ENCODE results near the gene MAP3K5.

Gene MAP3K5

DNA sequence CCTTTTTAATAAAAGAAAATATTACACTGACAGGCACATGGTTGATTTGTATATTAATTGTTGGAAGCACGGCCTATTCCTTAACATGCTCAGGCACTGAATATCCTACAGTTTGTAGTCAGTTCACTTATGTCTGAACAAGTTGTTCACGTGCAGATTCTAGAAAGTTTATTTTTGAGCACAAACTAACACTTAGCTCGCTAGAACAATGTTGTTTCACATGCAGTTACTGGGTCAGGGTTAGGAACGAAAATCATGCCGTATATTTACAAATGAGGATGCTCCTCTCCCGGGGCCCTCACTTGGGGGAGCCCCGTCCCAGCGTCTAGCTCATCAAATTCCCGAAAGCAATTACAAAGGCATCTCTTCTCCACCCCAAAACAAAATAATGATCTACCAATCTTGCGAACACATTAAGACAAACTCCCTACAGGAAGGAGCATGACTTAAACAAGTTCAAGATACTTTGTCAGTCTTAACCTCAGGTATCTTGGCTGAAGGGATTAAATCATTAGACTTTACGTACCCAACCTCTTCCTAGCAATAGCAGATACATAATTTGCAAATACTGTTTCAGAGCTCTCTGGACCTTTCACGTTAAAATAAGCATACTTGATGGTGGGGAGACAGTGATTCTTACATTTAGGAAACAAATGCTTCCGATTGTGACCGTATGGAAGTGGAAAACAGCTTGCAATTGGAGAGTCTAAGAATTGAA lies 243.5 kb downstream of the MAP3K5 start:
- Histone ChIP-seq H3K36me3 (ENCODE audit: insufficient read depth, low read length) (no peaks in the 10 kb centered on the region), H3K9me3 (ENCODE audit: control insufficient read depth, insufficient read depth, low read length) (no peaks in the 10 kb centered on the region), H3K4me1 (ENCODE audit: insufficient read depth, low read length) (no peaks in the 10 kb centered on the region; the same call in 1 of the 2 replicates), H3K9ac (ENCODE audit: low read depth, low read length) (peak overlapping the region; percentile 64)

DNA sequence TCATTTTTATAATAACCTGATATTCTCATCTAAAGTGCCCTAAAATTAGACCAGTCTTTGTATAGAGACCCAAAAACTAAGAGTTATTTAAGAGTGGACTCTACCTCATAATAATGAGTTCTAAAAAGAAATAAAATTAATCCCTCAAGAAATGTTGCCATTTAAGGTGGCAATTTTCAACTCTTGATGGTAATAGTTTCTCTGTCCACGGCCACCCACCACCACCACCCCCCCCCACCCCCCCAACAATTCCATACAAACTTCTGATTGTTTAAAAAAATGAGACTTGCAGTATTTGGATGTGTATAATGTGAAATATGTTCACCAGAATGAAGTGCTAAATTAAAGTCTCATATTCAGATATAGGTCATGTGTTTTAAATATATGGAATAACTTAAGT lies 244.4 kb downstream of the MAP3K5 start:
- Histone ChIP-seq H3K36me3 (ENCODE audit: insufficient read depth, low read length) (no peaks in the 10 kb centered on the region), H3K9ac (ENCODE audit: low read depth, low read length) (no peak overlapping the region), H3K4me1 (ENCODE audit: insufficient read depth, low read length) (no peaks in the 10 kb centered on the region; the same call in 1 of the 2 replicates), H3K9me3 (ENCODE audit: control insufficient read depth, insufficient read depth, low read length) (no peaks in the 10 kb centered on the region)

DNA sequence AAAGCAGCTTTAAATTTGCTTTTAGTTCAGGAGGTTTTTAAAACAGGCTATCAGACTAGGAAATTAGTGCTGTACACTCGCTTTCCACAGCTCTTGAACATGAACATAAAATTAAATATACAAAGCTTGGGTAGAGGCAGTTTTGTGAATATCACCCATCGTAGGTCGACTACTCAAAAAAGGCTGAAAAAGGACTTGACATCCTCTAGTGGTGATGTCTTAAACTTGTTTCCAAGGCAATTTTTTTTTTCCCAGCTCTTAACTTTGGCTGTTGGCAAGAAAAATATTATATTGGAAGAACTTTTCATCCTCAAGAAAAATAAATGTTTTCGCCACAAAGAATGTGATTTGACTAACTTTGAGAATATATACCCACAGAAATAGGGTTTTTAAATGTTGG lies 244.9 kb downstream of the MAP3K5 start:
- no peaks in the 10 kb centered on the region; the same call in 1 of the 2 replicates for H3K4me1 ChIP-seq (ENCODE audit: insufficient read depth, low read length)
- no peak overlapping the region for H3K9ac ChIP-seq (ENCODE audit: low read depth, low read length)
- H3K36me3 ChIP-seq (ENCODE audit: insufficient read depth, low read length), result no peaks in the 10 kb centered on the region
- H3K9me3 ChIP-seq (ENCODE audit: control insufficient read depth, insufficient read depth, low read length), result no peaks in the 10 kb centered on the region

DNA sequence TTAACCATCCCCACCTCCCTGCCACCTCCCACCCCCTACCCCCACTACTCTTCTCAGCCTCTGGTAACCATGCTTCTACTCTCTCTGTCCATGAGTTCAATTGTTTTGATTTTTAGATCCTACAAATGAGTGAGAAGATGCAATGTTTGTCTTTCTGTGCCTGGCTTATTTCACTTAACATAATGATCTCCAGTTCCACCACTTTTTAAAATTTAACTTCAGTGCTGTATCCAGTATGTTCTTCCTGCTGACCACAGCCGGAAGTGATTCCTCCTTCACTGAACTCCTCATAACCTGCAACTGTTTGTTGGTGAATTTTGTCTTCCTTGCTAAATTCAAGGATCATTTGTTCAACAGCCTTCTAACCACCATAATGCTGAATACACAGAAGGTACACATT lies 245.9 kb downstream of the MAP3K5 start:
- Histone ChIP-seq H3K9ac (ENCODE audit: low read depth, low read length) (no peak overlapping the region), H3K36me3 (ENCODE audit: insufficient read depth, low read length) (no peaks in the 10 kb centered on the region), H3K4me1 (ENCODE audit: insufficient read depth, low read length) (no peaks in the 10 kb centered on the region; the same call in 1 of the 2 replicates)

DNA sequence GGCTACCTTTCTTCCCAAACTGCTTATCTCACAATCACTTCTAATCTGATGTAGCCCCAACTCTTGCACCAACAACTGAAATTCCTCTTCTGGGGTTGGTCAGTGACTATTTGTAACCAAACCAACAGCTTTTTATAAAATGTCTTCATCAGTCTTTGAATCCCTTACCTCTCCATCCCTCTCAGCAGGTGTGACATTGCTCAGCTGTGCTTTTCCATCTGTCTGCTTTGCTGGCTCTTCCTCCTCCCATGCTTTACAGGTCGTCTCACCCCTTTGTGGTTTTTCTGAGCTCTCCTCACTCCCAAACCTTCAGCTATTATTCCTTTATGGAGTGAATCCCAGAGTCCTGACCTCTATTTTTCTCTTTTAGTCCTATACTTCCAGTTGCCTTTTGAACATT lies 248.0 kb downstream of the MAP3K5 start:
- Histone ChIP-seq H3K36me3 (ENCODE audit: insufficient read depth, low read length) (no peaks in the 10 kb centered on the region), H3K9ac (ENCODE audit: low read depth, low read length) (no peak overlapping the region), H3K9me3 (ENCODE audit: control insufficient read depth, insufficient read depth, low read length) (no peaks in the 10 kb centered on the region), H3K4me1 (ENCODE audit: insufficient read depth, low read length) (no peaks in the 10 kb centered on the region; the same call in 1 of the 2 replicates)

More for the DNA sequence above, 245.9 kb downstream of the MAP3K5 start:
- H3K9me3 ChIP-seq (ENCODE audit: control insufficient read depth, insufficient read depth, low read length), result no peaks in the 10 kb centered on the region

DNA sequence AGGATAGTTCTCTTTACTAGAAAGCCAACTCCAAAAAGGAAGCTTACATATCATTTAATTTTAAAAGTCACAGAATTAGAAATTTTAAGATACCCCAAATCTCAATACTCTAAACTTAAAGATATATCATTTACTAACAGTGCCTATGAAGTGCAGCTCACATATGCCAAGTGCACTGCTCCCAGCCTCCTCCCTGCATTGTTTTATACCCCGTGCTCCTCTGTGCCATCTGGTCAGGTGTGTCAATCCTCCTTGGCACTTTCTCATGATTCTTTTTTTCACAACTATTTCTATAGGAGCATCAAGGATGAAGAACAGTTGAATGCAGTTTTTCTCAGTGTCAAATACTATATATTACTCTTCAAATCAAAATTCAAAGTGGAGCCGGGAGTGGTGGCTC lies 250.9 kb downstream of the MAP3K5 start:
- H3K36me3 ChIP-seq (ENCODE audit: insufficient read depth, low read length), result no peaks in the 10 kb centered on the region
- peaks cover 6% of the 10 kb centered on the region for H3K4me1 ChIP-seq (ENCODE audit: insufficient read depth, low read length)
- H3K9me3 ChIP-seq (ENCODE audit: control insufficient read depth, insufficient read depth, low read length), result no peaks in the 10 kb centered on the region
- H3K9ac ChIP-seq (ENCODE audit: low read depth, low read length), result no peak overlapping the region

DNA sequence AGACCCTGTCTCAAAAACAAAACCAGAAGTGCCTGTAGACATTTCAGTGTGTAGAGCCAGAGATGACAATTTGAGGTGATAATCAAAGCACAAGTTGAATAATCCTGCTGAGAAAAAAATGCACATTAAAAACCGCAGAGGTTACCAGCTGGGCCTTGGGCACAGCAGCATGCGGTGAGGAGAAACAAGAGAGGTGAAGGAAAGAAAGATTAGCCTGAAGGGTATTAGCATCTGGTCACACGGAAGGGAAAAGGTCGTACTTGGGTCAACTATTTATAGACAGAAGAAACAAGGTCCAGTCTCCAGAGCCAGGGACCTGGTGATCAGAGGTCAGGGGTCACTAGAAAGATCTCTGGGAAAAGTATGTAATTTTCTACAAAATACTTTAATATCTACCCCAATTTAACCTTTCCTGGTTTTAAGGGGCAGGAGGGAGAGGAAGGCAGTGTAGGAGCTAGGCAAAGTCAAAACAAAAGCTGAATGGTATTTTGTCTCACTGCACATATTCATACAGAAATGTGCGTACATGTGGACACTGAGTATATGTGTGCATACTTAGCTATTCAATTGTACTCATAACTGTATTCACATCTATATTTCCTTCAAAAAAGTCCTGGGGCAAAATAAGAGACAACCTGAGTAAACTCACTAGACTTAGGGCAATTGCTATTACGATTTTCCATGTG lies 252.2 kb downstream of the MAP3K5 start:
- no peak overlapping the region for H3K9ac ChIP-seq (ENCODE audit: low read depth, low read length)
- no peaks in the 10 kb centered on the region for H3K9me3 ChIP-seq (ENCODE audit: control insufficient read depth, insufficient read depth, low read length)
- H3K4me1 ChIP-seq (ENCODE audit: insufficient read depth, low read length), result peaks cover 6% of the 10 kb centered on the region
- no peaks in the 10 kb centered on the region for H3K36me3 ChIP-seq (ENCODE audit: insufficient read depth, low read length)

DNA sequence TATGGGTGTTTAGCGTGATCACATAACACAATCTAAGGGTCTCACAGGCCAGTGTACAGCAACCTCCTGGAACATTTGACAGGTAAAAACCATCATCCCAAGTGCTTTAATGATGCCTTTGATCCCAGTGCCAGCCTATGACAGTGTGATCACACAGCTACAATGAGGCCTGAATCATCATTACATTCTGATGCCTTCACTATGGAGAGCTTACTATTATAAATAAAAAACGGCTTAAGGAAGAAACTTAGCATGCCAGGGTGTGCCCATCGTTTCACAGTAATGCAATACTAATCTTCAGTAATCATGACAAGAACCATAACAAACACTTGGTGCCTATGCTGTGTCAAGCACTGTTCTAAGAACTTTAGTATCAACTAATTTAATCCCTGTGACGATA lies 253.4 kb downstream of the MAP3K5 start:
- peaks cover 6% of the 10 kb centered on the region for H3K4me1 ChIP-seq (ENCODE audit: insufficient read depth, low read length)
- H3K9me3 ChIP-seq (ENCODE audit: control insufficient read depth, insufficient read depth, low read length), result no peaks in the 10 kb centered on the region
- H3K9ac ChIP-seq (ENCODE audit: low read depth, low read length), result no peak overlapping the region
- no peaks in the 10 kb centered on the region for H3K36me3 ChIP-seq (ENCODE audit: insufficient read depth, low read length)

DNA sequence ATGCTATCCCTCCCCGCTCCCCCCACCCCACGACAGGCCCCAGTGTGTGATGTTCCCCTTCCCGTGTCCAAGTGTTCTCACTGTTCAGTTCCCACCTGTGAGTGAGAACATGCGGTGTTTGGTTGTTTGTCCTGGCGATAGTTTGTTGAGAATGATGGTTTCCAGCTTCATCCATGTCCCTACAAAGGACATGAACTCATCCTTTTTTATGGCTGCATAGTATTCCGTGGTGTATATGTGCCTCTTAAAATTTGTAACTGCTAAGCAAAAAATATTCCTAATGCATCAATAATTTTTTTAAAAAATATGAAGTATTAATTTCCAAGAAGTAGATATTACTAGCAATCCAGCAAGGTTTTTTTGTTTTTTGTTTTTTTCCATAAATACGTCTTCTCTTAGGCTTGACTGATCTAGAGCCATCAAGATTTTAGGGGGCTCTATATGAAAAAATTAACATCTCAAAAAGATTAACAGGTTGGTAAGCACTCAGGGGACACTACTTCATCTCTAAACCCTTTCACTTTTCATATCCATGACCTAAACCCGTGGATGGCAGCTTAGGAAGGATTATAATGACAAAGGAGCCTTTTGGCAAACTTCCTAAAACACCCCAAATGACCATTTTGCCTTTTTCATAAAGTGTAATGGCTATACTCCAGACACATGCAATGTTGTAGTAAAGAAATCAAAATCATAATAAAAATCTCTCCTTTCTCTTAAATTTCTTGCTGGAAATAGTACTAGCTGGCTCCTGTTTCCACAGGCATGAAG lies 256.2 kb downstream of the MAP3K5 start:
- H3K4me1 ChIP-seq (ENCODE audit: insufficient read depth, low read length), result peaks cover 6% of the 10 kb centered on the region
- no peaks in the 10 kb centered on the region for H3K9me3 ChIP-seq (ENCODE audit: control insufficient read depth, insufficient read depth, low read length)
- H3K36me3 ChIP-seq (ENCODE audit: insufficient read depth, low read length), result no peaks in the 10 kb centered on the region
- H3K9ac ChIP-seq (ENCODE audit: low read depth, low read length), result no peak overlapping the region

DNA sequence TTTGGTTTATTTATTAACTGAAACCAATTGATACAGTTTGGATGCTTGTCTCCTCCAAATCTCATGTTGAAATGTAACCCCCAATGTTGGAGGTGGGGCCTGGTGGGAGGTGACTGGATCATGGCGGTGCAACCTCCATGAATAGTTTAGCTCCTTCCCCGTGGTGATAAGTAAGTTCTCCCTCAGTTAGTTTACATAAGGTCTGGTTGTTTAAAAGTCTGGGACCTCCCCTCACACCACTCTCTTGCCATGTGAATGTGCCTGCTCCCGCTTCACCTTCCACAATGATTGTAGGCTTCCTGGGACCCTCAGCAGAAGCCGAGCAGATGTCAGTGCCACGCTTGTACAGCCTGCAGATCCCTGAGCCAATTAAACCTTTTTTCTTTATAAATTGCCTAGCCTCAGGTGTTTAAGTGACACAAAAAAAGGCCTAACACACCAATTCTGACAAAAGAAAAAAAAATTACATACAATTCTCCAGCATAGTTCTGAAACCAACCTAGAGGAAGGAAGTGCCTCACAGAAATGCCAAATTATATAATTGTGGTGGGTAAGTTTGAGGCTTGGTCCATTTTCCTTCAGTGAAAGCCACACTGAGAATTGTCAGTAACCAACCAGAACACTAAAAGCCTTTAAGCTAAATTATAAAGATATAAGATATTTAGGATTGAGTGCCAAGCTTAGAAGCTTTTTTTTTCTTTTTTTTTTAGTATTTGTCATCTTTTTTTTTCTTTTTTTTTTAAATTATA lies 257.1 kb downstream of the MAP3K5 start:
- no peaks in the 10 kb centered on the region for H3K36me3 ChIP-seq (ENCODE audit: insufficient read depth, low read length)
- no peak overlapping the region for H3K9ac ChIP-seq (ENCODE audit: low read depth, low read length)
- no peaks in the 10 kb centered on the region for H3K9me3 ChIP-seq (ENCODE audit: control insufficient read depth, insufficient read depth, low read length)
- H3K4me1 ChIP-seq (ENCODE audit: insufficient read depth, low read length), result peaks cover 6% of the 10 kb centered on the region

DNA sequence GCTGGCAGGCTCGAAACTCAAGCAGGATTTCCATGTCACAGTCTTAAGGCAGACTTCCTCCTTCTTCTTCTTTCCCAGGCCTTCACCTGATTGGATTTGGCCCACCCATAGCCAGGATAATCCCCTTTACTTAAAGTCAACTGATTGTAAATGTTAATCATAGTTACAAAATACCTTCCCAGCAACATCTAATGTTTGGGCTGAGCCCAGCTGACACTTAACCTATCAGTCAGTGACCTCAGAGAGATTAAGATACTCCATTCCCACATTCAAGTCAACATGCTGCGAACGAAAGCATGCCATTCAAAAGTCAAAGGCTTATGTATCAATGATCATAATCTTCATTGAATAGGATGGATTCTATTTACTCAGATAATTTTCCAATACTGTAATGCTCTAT lies 258.0 kb downstream of the MAP3K5 start:
- Histone ChIP-seq H3K9ac (ENCODE audit: low read depth, low read length) (no peak overlapping the region), H3K9me3 (ENCODE audit: control insufficient read depth, insufficient read depth, low read length) (no peaks in the 10 kb centered on the region), H3K4me1 (ENCODE audit: insufficient read depth, low read length) (peaks cover 6% of the 10 kb centered on the region), H3K36me3 (ENCODE audit: insufficient read depth, low read length) (no peaks in the 10 kb centered on the region)

DNA sequence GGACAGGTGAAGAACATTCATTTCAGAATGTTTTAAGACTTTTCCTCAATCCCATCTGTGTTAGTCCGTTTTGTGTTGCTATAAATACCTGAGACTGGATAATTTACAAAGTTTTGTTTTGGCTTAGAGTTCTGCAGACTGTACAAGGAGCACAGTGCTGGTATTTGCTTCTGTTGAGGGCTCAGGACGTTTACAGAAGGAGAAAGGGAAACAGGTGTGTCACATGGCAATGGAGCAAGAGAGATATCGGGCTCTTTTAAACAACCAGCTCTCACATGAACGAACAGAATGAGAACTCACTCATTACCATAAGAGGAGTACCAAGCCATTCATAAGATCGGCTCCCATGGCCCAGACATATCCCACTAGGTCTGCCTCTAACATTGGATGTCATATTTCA lies 258.8 kb downstream of the MAP3K5 start:
- Histone ChIP-seq H3K4me1 (ENCODE audit: insufficient read depth, low read length) (peaks cover 8% of the 10 kb centered on the region), H3K9me3 (ENCODE audit: control insufficient read depth, insufficient read depth, low read length) (no peaks in the 10 kb centered on the region), H3K9ac (ENCODE audit: low read depth, low read length) (no peak overlapping the region), H3K36me3 (ENCODE audit: insufficient read depth, low read length) (no peaks in the 10 kb centered on the region)

DNA sequence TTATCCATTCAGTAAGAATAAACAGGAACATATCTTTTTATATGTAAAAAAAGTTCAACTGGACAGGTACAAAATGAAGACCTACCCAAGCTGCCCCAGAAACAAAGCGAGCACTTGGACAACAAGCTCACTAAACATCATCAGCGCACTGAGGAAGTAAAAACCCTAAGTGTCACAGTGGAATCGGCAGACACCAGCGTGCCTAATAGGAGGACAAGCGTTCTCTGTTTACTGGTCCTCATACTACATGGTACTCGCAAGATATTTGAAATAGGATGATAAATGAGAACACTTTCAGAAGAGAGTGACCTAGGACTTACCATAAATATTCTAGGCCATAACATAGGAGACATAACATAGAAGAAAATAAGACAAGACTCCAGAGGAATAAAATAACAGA lies 260.2 kb downstream of the MAP3K5 start:
- no peak overlapping the region for H3K9ac ChIP-seq (ENCODE audit: low read depth, low read length)
- no peaks in the 10 kb centered on the region for H3K9me3 ChIP-seq (ENCODE audit: control insufficient read depth, insufficient read depth, low read length)
- H3K36me3 ChIP-seq (ENCODE audit: insufficient read depth, low read length), result no peaks in the 10 kb centered on the region
- peaks cover 21% of the 10 kb centered on the region for H3K4me1 ChIP-seq (ENCODE audit: insufficient read depth, low read length)

DNA sequence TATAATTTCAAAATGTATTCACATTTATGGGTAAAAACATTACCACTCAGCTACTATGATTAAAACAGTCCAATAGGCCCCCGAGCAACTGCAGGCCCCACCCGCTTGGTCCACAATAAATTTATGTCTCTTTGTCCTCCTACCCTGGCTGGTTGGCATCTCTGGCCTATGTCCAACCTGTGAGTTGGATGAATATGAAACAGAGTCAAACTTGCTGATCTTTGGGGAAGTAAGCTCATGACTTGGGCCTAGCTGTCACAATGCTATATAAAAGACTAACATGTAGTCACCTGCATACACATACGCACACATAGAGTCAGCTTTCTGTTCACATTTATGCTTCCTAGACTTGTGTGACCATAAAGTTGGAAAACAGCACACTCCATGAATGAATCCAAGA lies 262.6 kb downstream of the MAP3K5 start:
- H3K9ac ChIP-seq (ENCODE audit: low read depth, low read length), result no peak overlapping the region
- no peaks in the 10 kb centered on the region for H3K36me3 ChIP-seq (ENCODE audit: insufficient read depth, low read length)
- H3K9me3 ChIP-seq (ENCODE audit: control insufficient read depth, insufficient read depth, low read length), result no peaks in the 10 kb centered on the region
- H3K4me1 ChIP-seq (ENCODE audit: insufficient read depth, low read length), result peaks cover 34% of the 10 kb centered on the region
